HG03342 (cell line): ENCODE data around the gene FBXO31.
A peak's percentile ranks its signal among the peaks of the same experiment; 100 is the strongest.

Experiments
- ATAC-seq: cut with Tn5 transposase; IDR thresholded peaks from one replicate; pipeline ENCODE4 v1.9.1; 2021; ENCODE audit warnings: mild to moderate bottlenecking, moderate library complexity; ENCODE audit not compliant: unreplicated experiment

The FBXO31 gene

GRCh38 chr16:87330646-87331045 is 52.9 kb downstream of the FBXO31 start:
- ATAC-seq: no peak

DNA sequence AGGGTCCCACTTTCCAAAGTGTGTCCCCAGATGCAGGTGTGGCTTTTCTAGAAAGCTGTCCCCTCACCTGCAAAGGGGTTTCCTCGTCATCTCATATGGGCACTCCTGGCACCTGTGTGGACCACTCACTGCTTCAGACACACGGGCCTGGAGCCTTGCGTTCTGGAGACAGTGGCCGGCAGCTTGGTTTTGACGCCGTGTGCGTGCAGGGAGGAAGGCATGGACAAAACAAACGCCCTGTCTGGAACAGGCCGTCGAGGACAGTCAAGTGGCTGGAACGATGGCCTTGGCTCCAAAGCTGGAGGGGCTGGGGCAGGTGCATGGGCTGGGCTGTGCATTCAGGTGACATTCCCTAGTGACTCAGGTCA is 53.3 kb downstream of the FBXO31 start:
- no peak for ATAC-seq

GRCh38 chr16:87329436-87330256 is 53.9 kb downstream of the FBXO31 start:
- no peak for ATAC-seq

DNA sequence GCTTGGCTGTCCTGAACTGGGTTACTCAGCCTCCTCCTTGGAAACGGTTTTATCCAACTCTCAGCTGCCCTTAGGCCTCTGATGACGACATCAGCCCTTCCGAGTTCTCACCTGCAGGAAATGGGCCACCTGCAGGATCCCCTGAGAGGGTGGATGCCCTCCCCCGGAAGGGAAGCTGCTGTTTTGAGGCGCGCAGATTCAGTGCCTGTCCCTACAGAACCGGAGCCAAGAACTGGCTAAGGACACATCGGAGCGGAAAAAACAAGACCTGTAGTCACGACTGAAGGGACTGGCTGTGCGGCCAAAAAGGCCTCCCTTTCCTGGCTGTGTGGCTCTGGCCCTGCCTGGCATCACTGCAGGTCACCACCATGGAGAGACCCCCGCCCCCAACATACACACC is 54.7 kb downstream of the FBXO31 start:
- no peak for ATAC-seq

GRCh38 chr16:87327798-87328495 is 55.6 kb downstream of the FBXO31 start:
- ATAC-seq: no peak

- ATAC-seq: no peak
Measured at GRCh38 chr16:87326151-87326571, 57.4 kb downstream of the FBXO31 start.

- no peak for ATAC-seq
Measured at GRCh38 chr16:87325423-87325858, 58.1 kb downstream of the FBXO31 start.

DNA sequence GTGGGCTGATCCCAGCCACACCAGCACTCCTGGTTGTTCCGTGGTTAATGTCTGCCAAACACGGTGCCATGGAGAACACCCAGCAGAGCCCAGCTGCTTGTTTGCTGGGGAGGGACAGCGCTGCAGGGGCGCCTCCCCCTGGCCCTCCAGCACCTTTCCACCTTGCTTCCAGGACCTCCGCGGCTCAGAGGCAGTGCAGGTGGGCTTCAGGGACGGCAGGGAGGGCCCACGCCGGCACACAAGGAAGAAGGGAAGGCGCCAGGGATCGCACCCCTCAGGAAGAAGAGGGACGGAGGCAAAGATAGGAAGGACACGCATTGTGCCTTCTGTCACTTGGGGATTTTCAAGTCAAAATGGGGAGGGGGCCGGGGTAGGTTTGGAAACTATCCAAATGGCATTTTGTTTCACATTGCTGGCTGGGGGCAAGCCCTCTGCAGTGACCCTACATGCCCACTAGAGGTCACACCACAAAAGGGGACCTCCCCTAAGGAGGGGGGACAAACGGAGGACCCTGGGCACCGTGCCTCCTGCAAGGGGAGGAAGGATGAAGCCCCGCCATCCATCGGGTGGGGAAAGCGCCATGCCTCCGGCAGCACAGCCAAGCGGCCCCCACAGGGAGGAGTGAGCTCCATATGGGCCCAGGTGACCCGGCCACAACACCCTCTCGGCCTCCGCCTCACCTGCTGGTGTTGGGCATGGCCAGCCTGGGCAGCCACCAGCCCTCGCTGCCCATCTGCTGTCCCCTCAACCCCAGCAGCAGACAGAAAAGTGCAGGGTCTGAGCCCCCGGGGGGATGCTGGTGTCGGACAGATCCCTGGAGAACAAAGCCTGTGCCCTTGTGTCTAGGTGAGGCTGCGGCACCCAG is 58.9 kb downstream of the FBXO31 start:
- no peak for ATAC-seq

GRCh38 chr16:87323727-87324410 is 59.7 kb downstream of the FBXO31 start:
- ATAC-seq: no peak

GRCh38 chr16:87322833-87323726 is 60.5 kb downstream of the FBXO31 start:
- no peak for ATAC-seq

DNA sequence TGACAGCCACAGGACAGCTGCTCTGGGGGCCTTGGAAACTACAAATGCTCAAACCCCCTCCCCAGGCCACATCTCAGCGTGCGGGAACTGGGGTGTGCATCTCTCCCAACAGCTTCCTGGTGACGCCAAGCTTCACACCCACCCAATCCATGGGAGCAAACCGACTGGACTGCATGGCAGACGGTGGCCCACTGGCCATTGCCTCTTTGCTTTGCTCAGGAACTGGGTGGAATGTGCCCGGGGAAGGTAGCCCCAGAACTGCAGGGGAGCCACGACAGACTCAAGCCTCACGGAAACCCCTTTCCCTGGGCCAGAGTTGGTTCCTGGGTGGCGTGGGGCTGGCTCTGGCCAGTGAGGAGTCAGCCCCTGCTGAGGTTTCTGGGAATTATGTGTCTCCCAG is 61.2 kb downstream of the FBXO31 start:
- no peak for ATAC-seq

DNA sequence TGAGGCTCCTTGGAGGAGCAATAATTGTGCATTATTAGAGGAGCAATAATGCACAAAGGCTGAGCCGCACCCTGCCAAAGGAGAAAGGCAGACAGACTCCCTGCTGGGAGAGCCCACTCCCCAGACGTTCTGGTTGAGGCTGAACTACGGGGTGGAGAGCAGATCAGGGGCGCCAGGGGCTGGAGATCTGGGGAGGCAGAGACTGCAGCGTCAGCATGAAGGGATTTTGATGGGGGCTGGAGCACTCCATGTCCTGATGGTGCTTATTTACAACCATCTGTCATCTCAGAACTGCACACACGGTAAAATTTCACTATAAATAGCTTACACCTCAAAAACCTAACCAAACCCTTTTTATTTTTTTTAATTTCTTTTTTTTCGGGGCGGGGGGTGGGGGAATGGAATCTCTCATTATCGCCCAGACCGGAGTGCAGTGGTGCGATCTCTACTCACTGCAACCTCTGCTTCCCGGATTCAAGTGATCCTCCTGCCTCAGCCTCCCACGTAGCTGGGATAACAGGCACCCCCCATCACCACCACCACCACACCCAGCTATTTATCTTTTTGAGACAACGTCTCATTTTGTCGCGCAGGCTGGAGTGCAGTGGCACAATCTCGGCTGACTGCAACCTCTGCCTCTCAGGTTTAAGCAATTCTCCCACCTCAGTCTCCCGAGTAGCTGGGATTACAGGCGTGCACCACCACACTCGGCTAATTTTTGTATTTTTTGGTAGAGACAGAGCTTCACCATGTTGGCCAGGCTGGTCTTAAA is 62.1 kb downstream of the FBXO31 start:
- no peak for ATAC-seq

- no peak for ATAC-seq
Measured at GRCh38 chr16:87320510-87321227, 62.9 kb downstream of the FBXO31 start.

- ATAC-seq: no peak
Measured at GRCh38 chr16:87319997-87320491, 63.5 kb downstream of the FBXO31 start.

- no peak for ATAC-seq
Measured at GRCh38 chr16:87319011-87319410, 64.6 kb downstream of the FBXO31 start.

GRCh38 chr16:87317750-87318644 is 65.6 kb downstream of the FBXO31 start:
- ATAC-seq: peak; percentile 20
